A172 (cell line): ENCODE measurements around the gene TEF. TPM values are rescaled to one million over a fixed set of nuclear protein-coding genes. Genes with fewer than 3 reads are reported as not detected.

ENCODE experiments used
- DNase-seq: peaks from one replicate; pipeline ENCODE4 v3.0.0-alpha.2; 2015; ENCODE audit warnings: low spot score
- total RNA-seq: library from RNA; depleted of rRNA; stranded (reverse); fragments of >200 nt; shearing (Covaris generic); gene quantifications from 2 replicates; pipeline ENCODE4 v1.2.3, GENCODE V29; 2014

TEF gene
- total RNA-seq, 1 experiment from 2014 or later: 5.9 TPM

DNA sequence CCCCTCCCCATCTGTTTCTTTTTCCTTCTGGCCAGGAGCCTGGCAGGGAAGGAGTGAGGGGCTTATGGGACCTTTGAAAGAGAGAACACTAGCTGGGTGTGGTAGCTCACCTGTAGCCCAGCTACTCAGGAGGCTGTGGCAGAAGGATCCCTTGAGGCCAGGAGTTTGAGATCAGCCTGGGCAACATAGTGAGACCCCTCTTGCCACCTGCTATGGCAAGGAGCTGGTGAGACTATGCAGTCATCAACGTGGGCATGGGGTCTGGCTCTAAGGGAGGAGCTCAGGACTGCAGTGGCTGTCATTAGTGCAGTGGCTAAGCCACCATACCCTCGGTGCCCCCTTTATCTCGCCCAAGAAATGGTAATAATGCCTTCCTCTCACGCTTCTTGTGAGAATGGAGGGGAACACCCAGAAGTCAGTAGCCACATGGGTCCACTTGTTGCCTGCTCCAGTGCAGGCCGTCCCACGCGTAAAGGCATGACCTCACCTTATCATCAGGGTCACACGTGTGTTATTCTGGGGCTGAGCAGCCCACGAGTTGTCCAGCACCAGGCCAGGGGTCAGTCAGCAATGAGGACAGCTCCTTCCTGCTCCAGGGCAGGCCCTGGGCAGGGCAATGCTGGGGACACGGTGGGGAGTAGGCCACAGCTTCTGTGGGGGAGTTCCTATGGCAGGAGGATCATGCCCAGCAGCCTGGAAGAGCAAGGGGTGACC, 27.7 kb upstream of the TEF start:
- DNase-seq: no peak

DNA sequence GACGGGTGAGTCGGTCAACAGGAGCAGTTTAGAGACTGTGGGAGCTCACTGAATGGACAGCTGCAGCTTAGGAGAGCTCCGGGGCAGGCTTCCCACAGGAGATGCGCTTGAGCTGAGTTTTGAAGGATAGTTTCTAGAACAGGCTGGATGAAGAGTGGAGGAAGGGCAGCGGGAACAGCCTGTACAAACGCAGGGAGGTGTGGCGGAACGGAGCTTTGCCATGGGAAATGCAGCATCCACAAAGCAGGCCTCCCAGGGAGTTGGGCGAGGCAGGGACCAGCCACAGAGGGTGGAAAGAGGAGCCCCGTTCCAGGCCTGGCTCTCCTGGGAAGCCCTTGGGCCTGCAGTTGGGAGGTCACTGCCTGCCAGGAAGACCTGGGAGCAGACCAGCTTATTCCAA, 26.8 kb upstream of the TEF start:
- DNase-seq: no peak

DNA sequence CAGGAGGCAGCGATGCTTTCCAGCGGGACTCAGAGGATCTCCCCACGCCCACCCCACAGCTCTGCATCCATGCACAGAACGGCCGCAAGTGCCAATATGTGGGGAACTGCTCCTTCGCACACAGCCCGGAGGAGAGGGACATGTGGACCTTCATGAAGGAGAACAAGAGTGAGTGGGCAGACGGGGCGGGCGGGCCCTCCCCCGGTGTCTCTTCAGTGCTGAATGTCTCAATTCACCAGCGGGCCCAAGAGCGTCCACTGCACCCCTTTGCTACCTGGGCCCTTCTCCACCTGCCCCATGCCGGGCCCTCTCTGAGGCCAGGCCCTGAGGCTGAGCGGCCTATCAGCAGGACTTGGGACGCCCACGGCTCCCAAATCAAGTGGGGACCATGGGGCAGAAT, 25.8 kb upstream of the TEF start:
- DNase-seq: no peak

DNA sequence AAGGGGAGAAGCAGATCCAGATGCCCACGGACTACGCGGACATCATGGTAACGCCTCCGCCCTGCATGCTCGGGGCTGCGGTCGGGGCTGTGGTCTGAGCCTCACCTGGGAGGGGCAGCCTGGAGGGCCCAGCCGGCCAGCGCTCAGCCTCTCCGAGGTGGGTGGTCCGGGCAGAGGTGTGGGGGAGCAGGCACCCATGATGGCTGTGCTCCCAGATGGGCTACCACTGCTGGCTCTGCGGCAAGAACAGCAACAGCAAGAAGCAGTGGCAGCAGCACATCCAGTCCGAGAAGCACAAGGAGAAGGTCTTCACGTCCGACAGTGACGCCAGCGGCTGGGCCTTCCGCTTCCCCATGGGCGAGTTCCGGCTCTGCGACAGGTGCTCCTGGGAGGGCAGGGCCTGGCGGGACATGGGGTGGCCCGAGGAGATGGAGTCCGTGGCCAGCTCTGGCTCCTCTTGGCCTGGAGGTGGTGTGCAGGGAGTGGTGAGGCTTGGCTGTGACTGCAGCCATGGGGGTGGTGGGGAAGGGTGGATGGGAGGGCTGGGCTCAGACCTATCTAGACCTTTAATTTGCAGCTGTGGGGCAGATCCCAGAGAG, 25.2 kb upstream of the TEF start:
- DNase-seq: no peak

DNA sequence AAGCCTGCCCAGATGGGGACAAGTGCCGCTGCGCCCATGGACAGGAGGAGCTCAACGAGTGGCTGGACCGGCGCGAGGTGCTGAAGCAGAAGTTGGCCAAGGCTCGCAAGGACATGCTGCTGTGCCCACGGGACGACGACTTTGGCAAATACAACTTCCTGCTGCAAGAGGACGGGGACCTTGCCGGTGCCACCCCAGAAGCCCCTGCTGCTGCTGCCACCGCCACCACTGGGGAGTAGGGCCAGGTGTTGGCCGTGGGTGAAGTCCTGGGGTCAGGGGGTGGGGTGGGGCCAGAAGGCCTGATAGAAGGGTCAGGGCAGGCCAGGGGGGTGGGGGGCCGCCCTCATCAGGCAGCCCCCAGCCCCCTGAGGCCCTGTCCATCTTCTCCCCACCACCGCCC, 24.6 kb upstream of the TEF start:
- no peak for DNase-seq

DNA sequence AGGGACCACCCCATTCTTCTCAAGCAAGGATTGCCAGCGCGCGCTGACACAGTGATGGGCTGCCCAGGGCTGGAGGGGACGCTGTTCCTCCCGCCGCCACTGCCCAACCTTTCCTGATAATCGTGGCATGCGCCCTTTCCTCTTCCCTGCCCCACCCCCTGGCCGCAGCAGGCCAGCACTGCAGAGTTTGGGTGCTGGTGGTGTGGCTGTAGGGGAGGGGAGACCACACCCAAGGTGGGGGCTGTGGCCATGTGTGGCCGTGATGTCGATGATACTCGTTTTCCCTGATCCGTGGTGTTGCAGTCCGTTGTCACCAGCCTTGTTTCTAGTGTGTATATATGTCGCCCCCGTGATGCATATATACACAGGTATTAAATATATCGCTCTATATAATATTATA, 22.8 kb upstream of the TEF start:
- no peak for DNase-seq

DNA sequence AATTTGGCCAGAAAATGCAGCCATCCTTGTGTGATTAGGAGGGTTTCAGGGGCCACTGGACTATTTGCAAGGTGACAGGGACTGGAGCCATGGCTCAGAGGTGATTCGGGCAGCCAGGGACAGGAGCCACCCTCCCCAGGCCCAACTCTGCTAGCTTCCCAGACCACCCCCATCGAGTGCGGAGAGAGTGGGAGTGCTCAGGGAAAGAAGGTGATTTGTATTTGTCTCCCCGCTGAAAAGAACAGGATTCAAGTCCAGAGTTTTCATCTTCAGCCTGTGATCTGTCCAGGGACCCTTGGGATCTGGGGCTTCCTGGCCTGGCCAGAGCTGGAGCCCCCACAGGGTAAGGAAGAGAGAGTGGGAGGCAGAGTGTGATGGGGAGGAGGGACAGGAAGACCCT, 22.4 kb upstream of the TEF start:
- DNase-seq: no peak

DNA sequence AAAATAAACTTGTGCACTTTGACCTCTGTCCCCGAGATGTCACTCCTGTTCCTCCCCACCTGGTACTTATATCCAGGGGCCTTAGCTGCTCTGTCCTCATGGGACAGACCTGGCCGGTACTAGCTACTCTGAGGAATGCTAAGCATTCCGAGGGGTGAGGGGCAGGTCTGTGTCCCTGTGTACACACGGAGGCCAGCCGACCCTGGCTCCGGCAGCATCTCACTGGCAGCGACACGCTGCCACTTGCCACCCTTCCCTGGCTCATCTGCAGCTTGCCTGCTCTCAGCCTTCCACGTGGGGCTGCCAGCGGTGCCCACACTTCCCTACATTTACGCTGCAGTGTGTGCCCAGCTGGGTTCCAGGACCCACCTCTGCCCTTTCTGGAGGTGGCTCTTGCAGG, 21.6 kb upstream of the TEF start:
- DNase-seq: no peak

DNA sequence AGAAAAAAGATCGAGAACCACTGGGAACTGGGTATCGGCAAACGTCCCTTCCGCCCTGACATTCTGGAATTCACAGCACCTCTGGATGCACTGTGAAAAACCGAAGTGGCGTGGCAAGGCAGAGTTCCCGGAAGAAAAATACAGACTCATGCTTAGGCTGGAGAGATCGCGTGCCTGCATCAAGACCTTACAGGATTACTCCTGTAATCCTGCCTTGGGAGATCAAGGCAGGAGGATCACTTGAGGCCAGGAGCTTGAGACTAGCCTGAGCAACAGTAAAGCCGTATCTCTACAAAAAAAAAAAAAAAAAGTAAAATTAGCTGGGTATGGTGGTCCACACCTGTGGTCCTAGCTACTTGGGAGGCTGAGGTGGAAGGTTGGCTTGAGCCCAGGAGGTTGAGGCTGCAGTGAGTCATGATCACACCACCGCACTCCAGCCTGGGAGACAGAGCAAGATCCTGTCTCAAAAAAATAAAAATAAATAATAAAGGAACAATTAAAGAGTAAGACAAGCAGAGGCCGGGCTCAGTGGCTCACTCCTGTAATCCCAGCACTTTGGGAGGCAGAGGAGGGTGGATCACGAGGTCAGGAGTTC, 19.9 kb upstream of the TEF start:
- DNase-seq: peak; percentile 25

DNA sequence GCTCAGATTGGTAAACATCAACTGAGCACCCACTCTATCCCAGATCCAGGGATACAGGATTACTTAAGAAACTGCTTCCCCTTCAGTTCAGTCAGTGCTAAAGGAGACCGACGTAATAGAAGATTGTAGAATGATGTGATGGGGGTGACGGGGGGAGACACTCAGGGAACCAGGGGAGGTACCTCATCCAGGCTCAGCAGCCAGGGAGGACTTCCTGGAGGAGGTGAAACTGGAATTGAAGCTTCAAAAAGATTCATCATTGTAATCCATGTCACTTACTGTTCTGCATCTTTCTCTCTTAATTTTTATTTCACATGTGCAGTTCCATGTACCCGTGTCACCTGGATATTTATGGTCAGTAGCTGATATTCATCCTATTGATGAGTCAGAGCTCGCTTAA, 19.1 kb upstream of the TEF start:
- DNase-seq: no peak

DNA sequence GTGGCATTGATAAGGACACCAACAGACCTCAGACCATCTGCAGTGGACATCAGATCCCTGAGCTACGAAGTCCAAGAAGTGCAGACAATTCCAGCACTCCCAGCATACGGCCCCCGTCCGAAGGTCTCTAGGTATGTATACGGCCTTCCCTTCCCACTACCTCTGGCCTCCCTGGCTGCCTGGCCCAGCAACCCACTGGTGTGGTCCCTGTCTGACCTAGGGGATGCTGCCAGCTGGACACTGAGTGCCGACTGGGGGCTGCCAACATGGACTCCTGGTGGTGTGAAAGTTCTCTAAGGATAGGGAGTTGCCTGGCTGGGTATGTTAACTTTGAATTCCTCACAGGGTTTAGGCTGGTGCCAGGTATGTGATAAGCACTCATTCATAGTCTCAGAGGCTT, 17.5 kb upstream of the TEF start:
- DNase-seq: no peak

DNA sequence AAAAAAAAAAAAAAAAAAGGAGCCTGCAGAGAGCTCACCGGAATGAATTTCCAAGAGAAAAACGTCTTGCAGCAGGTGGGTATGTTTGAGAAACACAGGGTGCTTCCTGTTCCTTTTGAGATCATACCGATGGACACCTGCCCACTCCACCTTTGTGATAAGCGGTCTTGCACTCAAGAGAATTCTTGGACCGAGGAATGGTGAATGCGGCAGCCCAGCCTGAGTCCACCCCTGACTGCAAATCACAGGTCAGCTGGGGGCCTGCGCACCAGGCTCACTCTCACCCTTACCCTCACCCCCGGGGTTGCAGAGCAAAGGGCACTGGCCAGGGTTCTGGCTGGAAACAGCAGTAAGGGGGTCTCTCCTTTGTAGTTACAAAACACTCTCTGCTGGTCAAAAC, 16.8 kb upstream of the TEF start:
- no peak for DNase-seq

DNA sequence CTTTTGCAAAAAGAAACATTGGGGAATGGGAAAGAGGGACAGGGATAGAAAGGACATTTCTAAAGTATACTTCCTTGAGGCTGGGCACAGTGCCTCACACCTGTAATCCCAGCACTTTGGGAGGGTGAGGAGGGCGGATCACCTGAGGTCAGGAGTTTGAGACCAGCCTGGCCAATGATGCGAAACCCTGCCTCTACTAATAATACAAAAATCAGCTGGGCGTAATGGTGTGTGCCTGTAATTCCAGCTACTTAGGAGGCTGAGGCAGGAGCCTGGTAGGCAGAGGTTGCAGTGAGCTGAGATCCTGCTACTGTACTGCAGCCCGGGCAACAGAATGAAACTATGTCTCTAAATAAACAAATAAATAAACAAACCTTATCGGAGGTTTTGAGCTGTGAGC, 16.3 kb upstream of the TEF start:
- DNase-seq: no peak

DNA sequence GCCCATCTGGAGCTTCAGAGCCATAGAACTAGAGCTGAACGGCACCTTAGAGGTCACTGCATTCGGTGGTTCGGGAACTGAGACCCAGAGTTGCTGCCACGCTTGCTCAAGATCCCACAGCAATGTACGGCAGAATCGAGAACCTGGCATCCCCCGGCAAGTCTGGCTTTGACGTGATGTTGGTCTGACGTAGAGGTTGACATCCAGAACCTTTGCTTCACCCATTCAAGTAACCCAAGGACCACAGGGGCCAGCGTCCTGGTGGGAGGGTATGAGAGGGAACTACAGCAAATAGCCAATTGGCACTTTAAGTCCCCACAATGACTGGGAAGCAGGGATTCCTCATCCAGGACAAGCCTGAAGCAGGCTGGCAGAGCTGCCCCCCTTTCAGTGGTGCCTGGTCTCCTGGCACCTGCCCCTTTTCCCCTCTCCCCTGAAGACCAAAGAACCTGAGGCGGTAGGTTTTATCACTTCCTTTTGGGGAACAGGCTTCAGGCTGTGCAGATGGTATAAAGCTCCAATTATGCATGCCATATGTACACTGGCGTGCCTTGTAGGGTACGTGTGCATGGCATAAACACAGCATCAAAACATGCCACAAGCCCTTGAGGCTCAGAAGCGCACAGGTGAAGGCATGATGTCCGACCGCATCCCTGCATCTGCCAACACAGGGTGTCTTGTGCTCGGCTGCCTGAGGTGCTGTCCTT, 15.3 kb upstream of the TEF start:
- DNase-seq: no peak

DNA sequence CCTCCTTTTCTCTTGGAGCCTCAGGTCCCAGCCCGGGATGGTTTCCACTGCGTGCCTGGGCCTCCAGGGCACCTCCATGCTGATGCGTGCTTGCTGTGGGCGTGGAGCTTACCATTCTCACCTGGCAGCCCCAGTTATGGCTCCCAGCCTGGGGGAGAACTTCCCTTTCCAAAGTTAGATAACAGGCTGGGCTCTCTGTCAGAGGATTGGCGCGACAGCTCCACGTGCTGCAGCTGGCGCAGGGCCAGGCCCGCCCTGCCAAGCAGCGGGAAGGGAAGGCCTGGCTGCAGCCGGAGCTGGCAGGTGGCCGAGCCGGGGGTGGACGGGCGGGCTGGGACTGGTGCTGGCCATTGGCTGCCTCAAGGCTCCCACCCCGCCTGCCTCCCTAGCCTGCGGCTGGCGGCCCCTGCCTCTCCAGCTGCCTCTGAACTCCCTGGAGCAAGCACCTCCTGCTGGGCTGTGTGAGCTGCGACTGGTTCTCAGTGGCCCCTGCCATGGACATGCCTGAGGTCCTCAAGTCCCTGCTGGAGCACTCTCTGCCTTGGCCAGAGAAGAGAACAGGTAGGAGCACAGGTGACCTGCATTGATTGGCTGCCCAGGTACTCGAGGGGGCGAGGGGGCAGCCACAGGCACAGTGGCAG, 14.6 kb upstream of the TEF start:
- peak; percentile 74 for DNase-seq

DNA sequence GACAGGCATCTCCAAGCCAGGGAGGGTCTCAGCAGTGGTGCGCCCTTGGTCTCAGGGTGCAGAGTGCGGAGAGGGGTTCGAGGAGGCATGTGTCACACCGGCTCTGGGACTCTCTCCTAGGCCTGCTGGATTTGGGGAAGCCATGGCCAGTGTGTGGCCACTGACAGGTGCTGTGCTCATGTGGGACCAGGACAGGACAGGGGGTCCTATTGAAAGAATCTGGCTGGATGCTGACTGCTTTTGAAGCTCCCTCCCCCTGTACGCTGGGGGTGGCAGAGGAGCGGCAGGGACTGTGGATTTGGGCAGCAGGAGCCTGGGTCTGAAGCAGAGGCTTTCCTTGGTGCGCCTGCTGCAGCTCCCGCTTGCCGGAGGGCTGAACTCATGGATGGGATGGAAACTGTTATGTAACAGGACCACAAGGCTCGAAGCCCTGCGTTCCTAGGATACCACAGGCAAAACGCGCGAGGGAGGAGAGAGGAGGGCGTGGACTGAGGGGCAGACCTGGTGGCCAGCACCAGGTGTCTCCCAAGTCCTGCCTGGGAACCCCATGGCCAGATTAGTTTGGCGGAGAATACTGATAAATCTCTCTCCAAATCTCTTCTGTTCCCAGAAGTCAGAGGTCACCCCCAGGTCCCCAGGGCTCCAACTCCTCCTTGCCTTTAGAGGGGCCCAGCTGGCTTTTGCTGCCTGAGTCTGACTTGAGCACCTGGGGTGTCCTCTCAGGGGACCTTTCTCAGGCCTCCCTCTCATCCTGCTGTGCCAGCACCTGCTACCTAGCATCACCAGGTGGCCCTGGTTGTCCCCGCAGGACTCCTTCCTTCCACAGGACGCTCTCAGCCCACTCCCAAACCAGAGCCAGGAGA, 13.8 kb upstream of the TEF start:
- no peak for DNase-seq

DNA sequence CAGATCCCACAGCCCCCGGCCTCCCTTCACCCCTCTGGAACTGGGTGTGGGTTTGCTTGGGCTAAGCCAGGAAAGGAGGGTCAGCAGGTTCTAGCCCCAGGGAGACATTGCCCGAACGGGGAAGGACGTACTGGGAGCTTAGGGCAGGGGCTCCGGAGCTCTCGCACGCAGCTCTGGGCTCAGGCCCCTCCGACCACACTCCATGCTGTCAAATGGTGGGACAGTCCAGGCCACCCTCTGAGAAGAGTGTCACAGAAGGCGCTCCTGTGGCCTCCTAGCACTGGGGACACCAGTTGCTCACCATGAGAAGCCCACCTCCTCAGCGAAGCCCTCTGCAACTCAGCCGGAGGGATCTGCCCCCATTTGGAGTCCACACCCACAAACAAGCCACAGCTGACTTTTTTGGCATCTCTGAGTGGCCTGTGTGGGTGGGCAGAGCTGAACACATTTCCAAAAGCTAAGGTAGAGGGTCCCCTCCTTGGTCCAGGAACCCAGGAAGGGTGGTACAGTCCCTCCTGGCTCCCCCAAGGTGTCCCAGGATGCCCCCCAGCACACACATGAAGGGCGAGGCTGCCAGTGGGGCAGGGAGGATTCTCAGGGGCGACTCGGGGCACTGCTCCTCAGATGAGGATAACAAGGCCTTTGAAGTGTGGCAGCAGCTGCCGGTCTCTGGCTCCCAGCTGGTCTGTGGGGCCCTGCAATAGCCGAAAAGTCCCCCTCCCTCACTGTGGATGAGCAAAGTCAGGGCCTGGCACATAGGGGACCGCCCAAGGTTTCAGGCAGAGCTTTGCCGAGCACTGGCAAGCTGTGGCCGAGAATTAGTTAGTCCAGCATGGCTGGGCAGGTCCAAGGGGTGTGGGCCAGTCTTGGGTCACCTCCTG, 13.0 kb upstream of the TEF start:
- no peak for DNase-seq

DNA sequence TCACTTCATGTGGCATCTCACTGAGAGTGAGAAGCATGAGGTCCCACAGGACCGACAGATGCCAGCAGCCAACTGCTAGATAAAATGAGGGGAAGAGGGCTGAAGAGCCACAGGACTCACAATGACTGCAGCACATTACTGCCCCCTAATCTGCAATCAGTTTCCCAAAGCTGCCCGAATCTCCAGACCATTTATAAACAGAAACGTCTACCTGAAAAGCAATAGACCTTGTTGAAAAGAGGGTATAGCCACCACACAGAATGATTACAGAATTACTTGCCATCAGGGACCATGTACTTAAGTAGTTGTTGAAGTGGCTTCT, 12.4 kb upstream of the TEF start:
- no peak for DNase-seq

DNA sequence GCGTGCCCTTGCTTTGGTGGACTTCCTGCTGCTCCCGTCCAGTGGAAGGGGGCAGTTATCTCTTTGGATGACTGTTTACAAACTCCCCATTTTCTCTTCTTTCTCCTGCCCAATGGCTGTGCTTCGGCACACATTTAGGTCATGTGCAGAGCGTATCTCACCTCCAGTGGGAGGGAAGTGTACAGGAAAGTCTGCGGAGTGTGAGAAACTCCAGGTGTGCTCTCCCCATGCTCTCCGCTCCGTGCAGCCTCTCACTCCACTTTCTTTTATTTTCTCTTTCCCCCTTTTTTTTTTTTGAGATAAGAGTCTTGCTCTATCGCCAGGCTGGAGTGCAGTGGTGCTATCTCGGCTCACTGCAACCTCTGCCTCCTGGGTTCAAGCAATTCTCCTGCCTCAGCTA, 11.9 kb upstream of the TEF start:
- no peak for DNase-seq

DNA sequence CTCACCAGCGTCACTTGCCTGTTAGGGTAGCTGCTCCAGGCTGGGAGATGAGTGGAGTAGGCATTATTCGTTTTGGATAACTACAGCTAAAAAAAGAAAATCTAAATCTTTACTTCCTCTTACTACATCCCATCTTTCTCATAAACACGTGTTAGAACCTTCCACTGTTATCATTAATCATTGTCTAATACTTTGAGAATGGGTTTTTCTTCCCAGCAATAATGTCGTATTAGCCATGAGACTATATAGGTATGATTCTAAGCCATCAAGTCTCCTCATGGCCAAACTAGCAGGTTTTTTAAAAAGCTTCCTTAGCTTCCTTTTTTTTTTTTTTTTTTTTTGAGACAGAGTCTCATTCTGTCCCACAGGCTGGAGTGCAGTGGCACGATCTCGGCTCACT, 3.9 kb upstream of the TEF start:
- DNase-seq: no peak

DNA sequence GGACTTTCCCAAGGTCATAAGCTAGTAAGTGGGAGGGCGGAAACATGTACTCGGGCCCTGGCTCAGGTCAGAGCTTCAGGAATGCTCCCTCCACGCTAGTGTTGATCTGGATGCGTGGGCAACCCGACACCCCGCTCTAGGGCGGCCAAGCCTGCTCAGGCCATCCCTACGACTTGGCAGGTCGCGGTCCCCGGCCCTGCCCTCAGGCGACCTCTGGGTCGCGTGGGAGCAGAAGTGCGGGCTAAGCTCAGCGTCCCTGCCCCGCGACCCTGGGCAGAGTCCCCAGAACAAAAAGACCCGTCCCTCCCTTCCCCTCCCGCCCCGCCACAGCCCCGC, 781 bp upstream of the TEF start:
- peak; percentile 65 for DNase-seq
